HCT116 (cell line): ENCODE data around the gene ZSWIM5. TPM values are rescaled to one million over a fixed set of nuclear protein-coding genes. Genes with fewer than 3 reads are reported as not detected.
"Not testable (repeated sequence)": the region's sequence is repeated elsewhere in the genome, so short reads cannot be mapped to it uniquely, and the experiment has no call there.

ENCODE experiments used
- ATAC-seq: fragments of 200-7000 bp; cut with Tn5 transposase; 2 replicates; pipeline ENCODE4 v1.9.1; 2020; ENCODE audit warnings: mild to moderate bottlenecking, moderate library complexity
- BruUV-seq: library from RNA; stranded (reverse); fragments of 400-500 nt; replicated peaks from 2 replicates; lab custom pipeline; 2021; lab: Mats Ljungman, UMichigan
- CTCF ChIA-PET: fragments of 300-600 bp; sonication (Branson Sonifier 250); formaldehyde crosslinking; loops from one replicate; lab custom pipeline; 2021; ENCODE audit warnings: antibody characterized with exemption; lab: Charles Lee
- POLR2A ChIA-PET: fragments of 300-600, 350-600 bp; sonication (Branson Sonifier 250); formaldehyde crosslinking; loops from one replicate; lab custom pipeline; 2021; ENCODE audit warnings: antibody characterized with exemption; lab: Charles Lee
- RAD21 ChIA-PET, 2 experiments: fragments of 300-600 bp; sonication (Branson Sonifier 250); formaldehyde crosslinking; loops; one replicate each; lab custom pipeline; 2023; ENCODE audit warnings: low total read pairs in 2 of 2; ENCODE audit not compliant: uncharacterized antibody in 2 of 2, unreplicated experiment in 2 of 2, low non-redundant PET in 1 of 2; lab: Charles Lee
- DNase-seq: peaks from one replicate; pipeline ENCODE4 v3.0.0-alpha.2; 2010; ENCODE audit warnings: low read depth, low spot score
- H2AFZ ChIP-seq: fragments of 200-600 bp; shearing (Covaris generic), sonication (generic); 2 replicates; pipeline ENCODE4 v1.6.1; 2017; ENCODE audit warnings: low read depth, mixed run types, mixed read lengths, antibody characterized with exemption, low read length; ENCODE audit not compliant: poor library complexity, severe bottlenecking
- H3K27ac ChIP-seq: 2 replicates; pipeline ENCODE4 v1.5.1; 2012; ENCODE audit warnings: low read depth, low read length
- H3K27me3 ChIP-seq: fragments of 200-600 bp; sonication (generic); 2 replicates; pipeline ENCODE4 v1.6.1; 2016; ENCODE audit warnings: mixed run types, low read length, mixed read lengths; ENCODE audit not compliant: insufficient read depth
- H3K36me3 ChIP-seq, 2 experiments: fragments of 200-500 bp in 1 of 2; fragments of 200-600 bp in 1 of 2; sonication (Bioruptor generic) in 1 of 2; sonication (generic) in 1 of 2; 2 replicates each; pipeline versions ENCODE4 v1.5.1 to v1.6.1; 2014 to 2016; ENCODE audit warnings: low read length in 2 of 2, inconsistent platforms in 1 of 2, mixed read lengths in 1 of 2, mixed run types in 1 of 2; ENCODE audit not compliant: insufficient read depth in 2 of 2, control insufficient read depth in 1 of 2
- H3K4me1 ChIP-seq, 2 experiments: fragments of 200-600 bp in 1 of 2; sonication (generic) in 1 of 2; 2 replicates each; pipeline versions ENCODE4 v1.5.1 to v1.6.1; 2012 to 2017; ENCODE audit warnings: low read length in 2 of 2, inconsistent platforms in 1 of 2, mild to moderate bottlenecking in 1 of 2, mixed read lengths in 1 of 2, mixed run types in 1 of 2, moderate library complexity in 1 of 2; ENCODE audit not compliant: insufficient read depth in 2 of 2, control insufficient read depth in 1 of 2
- H3K4me2 ChIP-seq: fragments of 200-600 bp; sonication (generic); 2 replicates; pipeline ENCODE4 v1.6.1; 2017; ENCODE audit warnings: mixed run types, low read length, mixed read lengths
- H3K4me3 ChIP-seq, 2 experiments: fragments of 200-600 bp in 1 of 2; sonication (generic) in 1 of 2; replicated peaks in 1 of 2; 2 replicates each; pipeline ENCODE4 v1.5.1; 2011 to 2016; ENCODE audit warnings: low read length in 2 of 2, control low read depth in 1 of 2, low read depth in 1 of 2, mild to moderate bottlenecking in 1 of 2, mixed read lengths in 1 of 2, mixed run types in 1 of 2
- H3K79me2 ChIP-seq: fragments of 200-600 bp; sonication (generic); 2 replicates; pipeline ENCODE4 v1.6.1; 2017; ENCODE audit warnings: mild to moderate bottlenecking, mixed run types, low read length, moderate library complexity, mixed read lengths; ENCODE audit not compliant: insufficient read depth
- H3K9ac ChIP-seq: fragments of 200-600 bp; sonication (generic); 2 replicates; pipeline ENCODE4 v1.6.1; 2016; ENCODE audit warnings: low read length, mixed read lengths
- H3K9me2 ChIP-seq: fragments of 200-600 bp; sonication (generic), shearing (Covaris generic); 2 replicates; pipeline ENCODE4 v1.6.1; 2017; ENCODE audit warnings: mixed run types, mild to moderate bottlenecking, moderate library complexity; ENCODE audit not compliant: insufficient read depth
- H3K9me3 ChIP-seq, 2 experiments: fragments of 200-500 bp in 1 of 2; fragments of 200-600 bp in 1 of 2; sonication (Bioruptor generic) in 1 of 2; sonication (generic) in 1 of 2; 2 replicates each; pipeline ENCODE4 v1.6.1; 2014 to 2017; ENCODE audit warnings: low read length in 2 of 2, mixed read lengths in 2 of 2, inconsistent platforms in 1 of 2, low read depth in 1 of 2, mild to moderate bottlenecking in 1 of 2, mixed run types in 1 of 2, moderate library complexity in 1 of 2; ENCODE audit not compliant: control insufficient read depth in 1 of 2, insufficient read depth in 1 of 2
- H4K20me1 ChIP-seq: fragments of 200-600 bp; sonication (generic), shearing (Covaris generic); 2 replicates; pipeline ENCODE4 v1.6.1; 2017; ENCODE audit warnings: mixed run types, mild to moderate bottlenecking, moderate library complexity; ENCODE audit not compliant: insufficient read depth
- POLR2A ChIP-seq: IDR thresholded peaks from 2 replicates; pipeline ENCODE4 v1.7.0; 2011; ENCODE audit warnings: borderline replicate concordance; ENCODE audit not compliant: insufficient read depth, insufficient read length; ENCODE audit errors: extremely low read depth
- POLR2AphosphoS5 ChIP-seq: IDR thresholded peaks from 2 replicates; pipeline ENCODE4 v1.6.1; 2011; ENCODE audit warnings: mild to moderate bottlenecking, low read depth, low read length, moderate library complexity
- ZFX ChIP-seq: fragments of 450-650 bp; IDR thresholded peaks from 2 replicates; pipeline ENCODE4 v1.6.1; 2017
- intact Hi-C: fragments of 100-400 bp; cut with micrococcal nuclease; formaldehyde crosslinking; loops from 2 replicates; pipeline ENCODE4 v1.10.0; 2022
- total RNA-seq: library from RNA; stranded (reverse); gene quantifications from one replicate; pipeline ENCODE4 v1.2.1, GENCODE V29; 2021; ENCODE audit not compliant: unreplicated experiment

Gene ZSWIM5
- total RNA-seq, 1 experiment from 2014 or later: 1.1 TPM

DNA sequence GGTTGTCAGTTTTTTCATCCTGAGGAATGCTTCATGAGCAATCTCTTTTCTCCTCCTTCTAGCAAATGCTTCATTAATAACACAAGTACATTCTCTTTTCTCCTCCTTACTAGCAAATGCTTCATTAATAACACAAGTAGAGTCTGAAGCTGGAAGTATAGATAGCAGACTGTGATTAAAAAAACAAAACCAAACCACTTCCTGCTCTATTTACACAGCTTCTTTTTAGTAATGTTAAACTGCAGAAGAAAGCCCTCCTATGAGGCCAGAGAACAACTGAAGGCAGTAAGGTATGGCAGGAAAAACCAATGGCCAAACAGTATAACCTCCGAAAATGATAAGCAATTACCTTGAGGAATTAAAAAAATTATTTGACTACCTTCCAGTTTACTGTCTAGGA is 90.1 kb downstream of the ZSWIM5 start:
- no peak overlapping the region for H3K4me2 ChIP-seq
- H3K36me3 ChIP-seq: no peaks in the 10 kb centered on the region
- intact Hi-C loops: no loop called here
- no TSS peak for BruUV-seq
- no peak overlapping the region for H3K9ac ChIP-seq
- no peak overlapping the region for H3K4me3 ChIP-seq
- no peak overlapping the region for H2AFZ ChIP-seq
- ChIA-PET POLR2A (no interaction called here), RAD21 (no interaction called here), CTCF (no interaction called here)
- ATAC-seq (no peak), DNase-seq (no peak)
- TF ChIP-seq POLR2AphosphoS5: no peak
- no peaks in the 10 kb centered on the region for H3K9me3 ChIP-seq
- H3K27me3 ChIP-seq: no peaks in the 10 kb centered on the region
- no peaks in the 10 kb centered on the region for H4K20me1 ChIP-seq
- no peaks in the 10 kb centered on the region for H3K79me2 ChIP-seq
- H3K27ac ChIP-seq: no peak overlapping the region
- H3K4me1 ChIP-seq: no peaks in the 10 kb centered on the region
- no peaks in the 10 kb centered on the region for H3K9me2 ChIP-seq

GRCh38 chr1:45115198-45115597 is 91.2 kb downstream of the ZSWIM5 start:
- BruUV-seq, H3K9me2 ChIP-seq, ATAC-seq, H3K4me1 ChIP-seq, H2AFZ ChIP-seq, RAD21 ChIA-PET, H3K27me3 ChIP-seq, H4K20me1 ChIP-seq, H3K4me2 ChIP-seq, POLR2A ChIA-PET, H3K36me3 ChIP-seq, H3K79me2 ChIP-seq, H3K27ac ChIP-seq, H3K9me3 ChIP-seq, DNase-seq, intact Hi-C loops, H3K4me3 ChIP-seq, CTCF ChIA-PET, H3K9ac ChIP-seq: not testable (repeated sequence)

DNA sequence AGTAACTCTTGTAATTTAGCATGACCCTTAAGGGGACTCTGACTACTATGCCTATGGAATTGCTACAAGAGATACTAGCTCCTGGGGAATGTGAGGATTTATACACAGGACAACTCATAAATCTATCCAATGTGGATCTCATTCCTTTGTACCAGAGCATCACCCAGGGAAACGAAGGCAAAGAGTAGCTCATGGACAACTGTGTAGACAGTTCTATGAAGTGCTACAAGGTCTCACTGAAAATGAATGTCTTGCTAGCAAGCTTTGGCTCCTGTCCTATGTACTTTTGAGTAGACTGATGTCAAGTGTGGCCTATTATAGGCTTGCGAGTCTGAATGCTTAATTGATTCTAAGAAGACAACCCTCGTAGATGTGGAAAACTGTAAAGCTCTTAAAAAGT is 93.7 kb downstream of the ZSWIM5 start:
- RAD21 ChIA-PET: no interaction called here
- no peaks in the 10 kb centered on the region for H3K4me1 ChIP-seq
- intact Hi-C loops: no loop called here
- H4K20me1 ChIP-seq: no peaks in the 10 kb centered on the region
- no peak for DNase-seq
- no peak overlapping the region for H2AFZ ChIP-seq
- TF ChIP-seq ZFX (no peak), POLR2A (no peak)
- TF ChIP-seq, all 23 proteins: peak for 0
- no peak for ATAC-seq
- CTCF ChIA-PET: no interaction called here
- no peak overlapping the region for H3K4me2 ChIP-seq
- H3K27ac ChIP-seq: no peak overlapping the region
- POLR2A ChIA-PET: no interaction called here
- H3K79me2 ChIP-seq: no peaks in the 10 kb centered on the region
- H3K27me3 ChIP-seq: no peaks in the 10 kb centered on the region
- no peaks in the 10 kb centered on the region for H3K9me2 ChIP-seq
- H3K4me3 ChIP-seq: no peak overlapping the region
- BruUV-seq: no TSS peak
- H3K9me3 ChIP-seq: no peaks in the 10 kb centered on the region
- H3K36me3 ChIP-seq: no peaks in the 10 kb centered on the region
- no peak overlapping the region for H3K9ac ChIP-seq
